Pancreas (tissue), 10 donors: ENCODE measurements around the gene CIB1. TPM values are rescaled to one million over a fixed set of nuclear protein-coding genes. Genes with fewer than 3 reads are reported as not detected.

Experiments
- ATAC-seq, 4 donors: fragments of 200-7000 bp; cut with Tn5 transposase; one replicate each; pipeline versions ENCODE4 v1.8.0 to v1.9.1; 2020; ENCODE audit warnings: mild to moderate bottlenecking in 4 of 4, moderate library complexity in 4 of 4
- DNase-seq, 6 donors: peaks; one replicate each; pipeline ENCODE4 v3.0.0-alpha.2; 2020
- FAIRE-seq: peaks from 2 replicates; lab custom pipeline; 2012; peaks lifted over from hg19 to GRCh38; lab: Jason Lieb, UNC
- H3K27ac ChIP-seq, 4 donors: fragments of 200-600 bp; sonication (generic); 1 replicate in 3 of 4; 2 replicates in 1 of 4; pipeline versions ENCODE4 v1.5.0 to v1.8.0; 2020
- H3K27me3 ChIP-seq, 4 donors: fragments of 200-600 bp; one replicate each; pipeline ENCODE4 v1.8.0; 2021
- H3K36me3 ChIP-seq, 3 donors: fragments of 200-600 bp; sonication (generic) in 1 of 3; one replicate each; pipeline versions ENCODE4 v1.5.0 to v1.8.0; 2020 to 2021
- H3K4me1 ChIP-seq, 3 donors: fragments of 200-600 bp; one replicate each; pipeline ENCODE4 v1.8.0; 2021
- H3K4me3 ChIP-seq, 4 donors: fragments of 200-600 bp; sonication (generic) in 2 of 4; one replicate each; pipeline versions ENCODE4 v1.5.0 to v1.8.0; 2020 to 2021
- H3K9me3 ChIP-seq, 4 donors: fragments of 200-600 bp; one replicate each; pipeline ENCODE4 v1.8.0; 2021
- WGBS, 2 donors: extraction: QIAGEN DNeasy Blood & Tissue Kit; methylation state at CpG; one replicate each; pipeline ENCODE4 v1.1.7; 2013; 5-methylcytosine and 5-hydroxymethylcytosine counted together
- intact Hi-C, 3 donors: fragments of 100-400 bp; cut with DNase I; formaldehyde crosslinking; loops; one replicate each; pipeline versions ENCODE4 v1.11.1 to v1.14.2; 2022
- polyA plus RNA-seq, 2 donors: library from polyadenylated mRNA; stranded (reverse); fragments of 200-250 nt; gene quantifications; one replicate each; pipeline ENCODE4 v1.2.3, GENCODE V29; 2013
- total RNA-seq, 6 donors: library from RNA; stranded (reverse); fragmentation: NEBNext Ultra II Directional in 4 of 6; extraction: Animal tissue kit (Norgen Biotek cat#: 25700) in 4 of 6; gene quantifications; one replicate each; pipeline versions ENCODE4 v1.2.1 to v1.2.4, GENCODE V29; 2021 to 2023
- TF ChIP-seq, protein P1 (sequence below), 4 donors: fragments of 200-600 bp; sonication (generic) in 3 of 4; IDR thresholded peaks; one replicate each; pipeline versions ENCODE4 v1.5.0 to v1.8.0; 2021; ENCODE audit warnings: antibody characterized with exemption in 4 of 4
- donor health status: healthy with polysubstance abuse.
- donor health status: DM: no; HTN: no; CAD: no; lungs with moderate emphysema.
- donor health status: DM: no; HTN: no; CAD: no.
- donor health status: control.
- donor health status: control.
- donor health status: Bipolar disorder and iron deficiency.
- donor health status: DM: yes; HTN: yes; CAD: no.
- donor health status: DM: no; HTN: no; CAD: no.
- donor health status: DM: no; HTN: no; CAD: no.
- donor health status: DM: yes; HTN: yes; CAD: no.

The CIB1 gene
- total and polyA plus RNA-seq, 8 donors: 70.4 to 162 (median 82.9) TPM

GRCh38 chr15:90208356-90208755, 25.4 kb downstream of the CIB1 start:
- TF ChIP-seq, protein P1, sequence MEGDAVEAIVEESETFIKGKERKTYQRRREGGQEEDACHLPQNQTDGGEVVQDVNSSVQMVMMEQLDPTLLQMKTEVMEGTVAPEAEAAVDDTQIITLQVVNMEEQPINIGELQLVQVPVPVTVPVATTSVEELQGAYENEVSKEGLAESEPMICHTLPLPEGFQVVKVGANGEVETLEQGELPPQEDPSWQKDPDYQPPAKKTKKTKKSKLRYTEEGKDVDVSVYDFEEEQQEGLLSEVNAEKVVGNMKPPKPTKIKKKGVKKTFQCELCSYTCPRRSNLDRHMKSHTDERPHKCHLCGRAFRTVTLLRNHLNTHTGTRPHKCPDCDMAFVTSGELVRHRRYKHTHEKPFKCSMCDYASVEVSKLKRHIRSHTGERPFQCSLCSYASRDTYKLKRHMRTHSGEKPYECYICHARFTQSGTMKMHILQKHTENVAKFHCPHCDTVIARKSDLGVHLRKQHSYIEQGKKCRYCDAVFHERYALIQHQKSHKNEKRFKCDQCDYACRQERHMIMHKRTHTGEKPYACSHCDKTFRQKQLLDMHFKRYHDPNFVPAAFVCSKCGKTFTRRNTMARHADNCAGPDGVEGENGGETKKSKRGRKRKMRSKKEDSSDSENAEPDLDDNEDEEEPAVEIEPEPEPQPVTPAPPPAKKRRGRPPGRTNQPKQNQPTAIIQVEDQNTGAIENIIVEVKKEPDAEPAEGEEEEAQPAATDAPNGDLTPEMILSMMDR (IDR thresholded peaks at IDR 0.05): no peak
- intact Hi-C loops: no loop called here
- Histone ChIP-seq H3K4me3 (no peak overlapping the region), H3K36me3 (peaks cover 0 to 3% (median 0%) of the 10 kb centered on the region in 3 donors), H3K9me3 (no peaks in the 10 kb centered on the region), H3K27ac (no peak overlapping the region), H3K27me3 (no peaks in the 10 kb centered on the region), H3K4me1 (peaks cover 26 to 30% (median 28%) of the 10 kb centered on the region in 3 donors)
- DNase-seq: peak in 1 of 6 donors; percentile 2
- no peak for ATAC-seq
- no peak for FAIRE-seq
- WGBS, 2 donors: 79 to 85% methylated on average over 6 of the region's 6 CpGs

DNA sequence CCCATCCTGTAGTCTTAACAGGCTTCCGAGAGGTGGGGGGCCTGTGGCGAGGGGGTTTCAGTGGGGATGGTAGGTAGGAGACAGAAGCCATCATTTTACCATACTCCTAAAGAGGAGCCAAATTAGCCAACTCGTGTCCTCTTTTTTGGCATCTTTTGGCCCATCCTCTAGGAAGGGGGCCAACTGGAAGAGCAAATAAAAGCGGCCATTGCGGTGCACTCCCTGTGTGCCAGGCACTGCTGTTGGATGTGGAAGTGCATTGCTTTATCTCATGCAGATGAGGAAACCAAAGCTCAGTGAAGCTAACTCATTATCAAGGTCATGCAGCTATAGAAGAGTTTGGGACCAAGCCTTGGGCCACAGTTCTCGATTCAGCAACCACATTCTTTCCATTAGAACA, 26.5 kb downstream of the CIB1 start:
- intact Hi-C loops: no loop called here
- ATAC-seq (no peak), DNase-seq (peak in 1 of 6 donors; percentile 8), FAIRE-seq (no peak)
- Histone ChIP-seq H3K27ac (no peak overlapping the region), H3K4me1 (peaks cover 22 to 29% (median 23%) of the 10 kb centered on the region in 3 donors), H3K9me3 (no peaks in the 10 kb centered on the region), H3K36me3 (peaks cover 0 to 3% (median 0%) of the 10 kb centered on the region in 3 donors), H3K27me3 (no peaks in the 10 kb centered on the region), H3K4me3 (no peak overlapping the region)
- TF ChIP-seq, protein P1 (IDR thresholded peaks at IDR 0.05): no peak
- 79 to 82% methylated on average over 6 of the region's 6 CpGs for WGBS, 2 donors

- Histone ChIP-seq H3K4me1 (peaks cover 9 to 17% (median 13%) of the 10 kb centered on the region in 3 donors), H3K36me3 (peaks cover 0 to 3% (median 0%) of the 10 kb centered on the region in 3 donors), H3K27ac (no peak overlapping the region), H3K4me3 (no peak overlapping the region), H3K9me3 (no peaks in the 10 kb centered on the region), H3K27me3 (no peaks in the 10 kb centered on the region)
- FAIRE-seq: no peak
- no peak for ATAC-seq
- intact Hi-C loops: no loop called here
- 79 to 80% methylated on average over 5 of the region's 5 CpGs for WGBS, 2 donors
- TF ChIP-seq, protein P1 (IDR thresholded peaks at IDR 0.05): no peak
- DNase-seq: no peak
These were observed 27.9 kb downstream of the CIB1 start for GRCh38 chr15:90205886-90206285.

GRCh38 chr15:90205050-90205848, 28.5 kb downstream of the CIB1 start:
- no peak for DNase-seq
- ATAC-seq: no peak
- FAIRE-seq: no peak
- Histone ChIP-seq H3K4me3 (no peak overlapping the region), H3K9me3 (no peaks in the 10 kb centered on the region), H3K27me3 (no peaks in the 10 kb centered on the region), H3K4me1 (peaks cover 6 to 11% (median 10%) of the 10 kb centered on the region in 3 donors), H3K36me3 (peaks cover 0 to 1% (median 0%) of the 10 kb centered on the region in 3 donors), H3K27ac (no peak overlapping the region)
- intact Hi-C loops: no loop called here
- TF ChIP-seq, protein P1 (IDR thresholded peaks at IDR 0.05): no peak
- 78 to 82% methylated on average over 10 of the region's 10 CpGs for WGBS, 2 donors

- ATAC-seq (no peak), FAIRE-seq (no peak), DNase-seq (peak in 1 of 6 donors; percentile 70)
- H3K9me3 ChIP-seq: no peaks in the 10 kb centered on the region
- no peaks in the 10 kb centered on the region for H3K27me3 ChIP-seq
- TF ChIP-seq, protein P1 (IDR thresholded peaks at IDR 0.05): no peak
- H3K4me1 ChIP-seq: peaks cover 6 to 11% (median 10%) of the 10 kb centered on the region in 3 donors
- intact Hi-C loops: no loop called here
- no peaks in the 10 kb centered on the region for H3K36me3 ChIP-seq
- H3K27ac ChIP-seq: no peak overlapping the region
- no peak overlapping the region for H3K4me3 ChIP-seq
- WGBS, 2 donors: 64 to 66% methylated on average over 8 of the region's 8 CpGs
These were observed 29.8 kb downstream of the CIB1 start for GRCh38 chr15:90203922-90204321.
